Central memory CD4-positive, alpha-beta T cell (primary cell): ENCODE measurements around the gene TCEANC2.

Experiments used
- DNase-seq: peaks from one replicate; pipeline ENCODE4 v3.0.0; 2022

The TCEANC2 gene

DNA sequence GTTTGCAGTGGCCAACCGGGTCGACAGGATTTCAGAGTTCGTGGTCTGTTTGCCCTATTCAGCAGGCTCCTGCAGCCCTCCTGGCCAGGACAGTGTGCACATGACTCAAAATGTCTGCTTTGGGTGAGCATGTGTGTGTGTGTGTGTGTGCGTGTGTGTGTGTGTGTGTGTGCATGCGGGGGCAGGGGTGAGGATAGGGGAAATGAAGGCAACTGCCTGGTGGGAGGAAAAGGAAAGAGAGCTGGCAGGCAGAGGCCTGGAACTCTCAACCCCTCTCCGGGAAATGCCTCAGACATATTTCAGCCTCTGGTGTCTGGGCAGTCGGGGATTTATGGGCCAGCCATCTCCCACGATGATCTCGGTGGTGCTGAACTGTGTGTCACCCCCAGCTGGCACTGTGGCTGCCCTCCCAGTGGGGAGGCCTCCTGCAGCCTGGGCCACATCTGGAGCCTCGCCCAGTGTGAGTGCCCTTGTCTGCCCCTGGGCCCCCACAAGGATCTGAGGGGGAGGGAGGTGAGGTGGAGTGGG is 84.2 kb downstream of the TCEANC2 start:
- no peak for DNase-seq

DNA sequence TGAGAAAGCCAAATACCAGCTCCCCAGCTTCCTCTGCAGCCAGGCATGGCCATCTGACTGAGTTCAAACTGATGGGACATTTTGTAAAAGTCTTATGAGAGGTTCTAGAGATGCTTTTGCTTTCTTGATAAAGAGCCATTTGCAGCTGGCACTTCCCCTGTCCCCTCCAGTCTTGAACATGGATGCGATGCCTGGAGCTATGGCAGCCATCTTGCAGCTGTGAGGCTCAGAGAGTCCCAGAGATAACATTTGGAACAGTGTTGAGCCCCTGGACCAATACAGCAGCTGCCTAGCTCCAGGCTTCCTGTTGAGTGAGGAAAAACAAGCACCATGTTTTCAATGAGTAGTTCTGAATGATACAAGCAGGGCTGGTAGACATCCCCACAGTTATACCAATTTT is 85.6 kb downstream of the TCEANC2 start:
- no peak for DNase-seq

DNA sequence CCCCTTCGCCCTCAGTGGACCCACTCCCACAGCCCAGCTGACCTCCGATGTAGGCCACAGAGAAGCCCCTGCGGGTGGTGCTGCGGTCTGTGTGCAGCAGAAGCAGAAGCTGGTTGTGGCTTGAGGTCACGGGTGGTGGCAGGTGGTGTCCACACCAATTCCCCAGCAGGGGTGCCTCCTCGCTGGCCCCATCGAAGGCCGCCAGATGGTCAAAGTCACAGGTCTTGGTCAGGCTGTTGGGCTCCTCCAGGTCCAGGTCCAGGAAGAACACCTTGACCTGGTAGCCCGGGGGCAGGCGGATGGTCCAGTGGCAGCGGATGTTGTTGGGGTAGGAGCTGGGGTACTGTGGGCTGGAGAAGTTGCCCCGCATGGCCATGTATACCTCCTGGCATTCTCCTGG is 86.3 kb downstream of the TCEANC2 start:
- DNase-seq = no peak

DNA sequence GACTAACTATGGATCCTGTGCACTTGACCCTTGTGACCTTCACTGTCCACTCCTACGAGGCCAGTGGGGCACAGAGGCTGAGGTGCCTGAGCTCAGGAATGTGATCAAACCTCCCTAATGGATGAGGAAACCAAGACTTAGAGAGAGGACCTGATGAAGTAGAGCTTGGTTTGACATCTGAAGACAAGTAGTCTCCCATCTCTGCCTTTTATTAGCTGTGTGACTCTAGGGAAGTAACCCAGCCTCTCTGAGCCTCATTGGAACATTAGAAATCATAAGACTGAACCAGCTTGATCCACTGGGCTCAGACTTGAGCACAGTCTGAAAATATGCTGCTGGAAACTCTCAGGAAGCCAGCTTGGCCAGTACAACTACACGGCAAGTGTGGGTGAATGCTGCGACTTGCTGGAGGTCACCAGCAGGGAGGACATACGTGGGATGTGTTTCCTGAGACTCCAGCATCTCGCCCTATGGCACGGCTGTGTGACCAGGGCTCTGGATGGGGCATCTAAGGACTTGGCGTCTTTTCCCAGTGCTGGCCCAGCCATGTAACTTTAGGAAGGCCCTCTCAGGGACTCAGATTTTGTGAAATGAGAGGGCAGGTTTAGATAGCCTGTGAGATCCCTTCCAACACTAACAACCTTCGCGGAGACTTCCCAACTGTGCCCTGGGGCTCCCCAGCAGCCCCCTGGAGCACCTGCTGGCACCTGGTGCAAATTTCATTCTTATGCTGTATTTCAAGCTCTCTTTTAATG is 88.9 kb downstream of the TCEANC2 start:
- no peak for DNase-seq

DNA sequence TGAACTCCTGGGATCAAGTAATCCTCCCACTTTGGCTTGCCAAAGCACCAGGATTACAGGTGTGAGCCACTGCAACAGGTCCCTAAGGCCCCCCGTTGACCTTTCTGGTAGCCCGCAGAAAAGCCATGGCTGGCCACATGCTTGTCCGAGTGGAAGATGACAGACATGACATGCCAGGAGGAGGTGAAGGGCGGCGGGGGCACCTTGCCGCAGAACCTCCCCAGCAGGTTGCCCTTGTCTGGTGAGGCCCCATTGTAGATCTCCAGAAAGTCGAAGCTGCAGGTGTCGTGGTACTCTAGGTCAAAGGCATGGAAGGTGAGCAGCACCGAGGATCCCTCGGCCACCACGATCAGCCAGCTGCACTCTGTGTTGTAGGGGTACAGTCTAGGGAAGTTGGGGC is 91.0 kb downstream of the TCEANC2 start:
- no peak for DNase-seq

DNA sequence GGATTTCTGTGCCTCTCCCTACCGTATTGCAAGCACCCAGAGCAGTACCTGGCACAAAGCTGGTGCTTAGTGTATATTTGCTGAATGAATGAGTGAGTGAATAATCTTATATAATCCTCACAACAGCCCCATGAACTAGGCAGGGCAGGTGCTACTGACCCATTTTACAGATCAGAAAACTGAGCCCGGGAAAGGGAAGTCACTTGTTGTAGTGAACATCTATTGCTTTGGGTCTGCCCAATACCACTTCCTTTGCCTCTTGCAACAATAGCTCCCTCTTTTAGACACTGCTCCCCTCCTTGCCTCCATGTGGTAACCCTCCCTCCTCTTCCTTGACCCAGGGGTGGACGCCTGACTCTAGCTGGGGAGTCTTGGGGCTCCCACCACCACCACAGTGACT is 96.3 kb downstream of the TCEANC2 start:
- DNase-seq = no peak

DNA sequence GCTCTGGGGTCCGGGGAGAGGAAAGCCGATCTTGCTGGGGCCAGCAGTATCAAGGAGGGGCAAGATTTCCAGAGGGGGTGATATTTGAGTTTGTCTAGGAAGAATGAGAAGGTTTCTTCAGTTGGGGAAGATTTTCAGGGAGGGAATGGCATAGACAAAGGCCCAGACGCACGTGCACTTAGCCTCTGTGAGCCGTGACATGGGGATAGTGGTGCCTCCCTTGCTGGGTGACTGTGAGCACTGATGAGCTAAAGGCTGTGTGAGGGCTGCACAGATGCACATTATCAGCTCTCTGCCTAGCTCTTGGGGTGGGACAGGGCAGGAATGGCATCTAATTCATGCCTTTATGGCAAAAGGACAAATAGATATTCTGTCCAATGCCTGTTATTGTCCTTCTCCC is 97.6 kb downstream of the TCEANC2 start:
- DNase-seq = no peak

DNA sequence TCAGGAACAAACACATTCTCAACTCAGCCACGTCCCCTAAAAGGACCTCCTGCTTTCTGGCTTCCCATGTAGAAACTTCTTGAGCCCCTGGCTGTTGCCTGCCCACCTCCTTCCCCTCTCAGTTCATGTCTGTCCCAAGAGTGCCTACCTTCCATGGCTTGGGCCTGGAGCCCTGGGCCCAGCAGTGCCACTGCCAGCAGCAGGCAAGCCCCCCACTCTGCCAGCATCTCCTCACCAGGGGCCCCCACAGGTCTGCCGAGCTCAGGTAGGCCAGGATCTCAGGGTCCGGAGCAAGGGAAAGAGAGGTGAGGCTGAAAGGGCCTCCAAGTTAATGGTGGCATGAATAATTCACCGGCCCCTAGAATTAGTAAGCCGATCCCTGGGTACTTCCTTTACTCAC is 99.3 kb downstream of the TCEANC2 start, which contains the start of gene CDCP2:
Gene CDCP2, minus strand, starts transcription at position 305 of the 400 bp plus-strand sequence. Its CDS starts 78 bp downstream, at position 227.
- no peak for DNase-seq

DNA sequence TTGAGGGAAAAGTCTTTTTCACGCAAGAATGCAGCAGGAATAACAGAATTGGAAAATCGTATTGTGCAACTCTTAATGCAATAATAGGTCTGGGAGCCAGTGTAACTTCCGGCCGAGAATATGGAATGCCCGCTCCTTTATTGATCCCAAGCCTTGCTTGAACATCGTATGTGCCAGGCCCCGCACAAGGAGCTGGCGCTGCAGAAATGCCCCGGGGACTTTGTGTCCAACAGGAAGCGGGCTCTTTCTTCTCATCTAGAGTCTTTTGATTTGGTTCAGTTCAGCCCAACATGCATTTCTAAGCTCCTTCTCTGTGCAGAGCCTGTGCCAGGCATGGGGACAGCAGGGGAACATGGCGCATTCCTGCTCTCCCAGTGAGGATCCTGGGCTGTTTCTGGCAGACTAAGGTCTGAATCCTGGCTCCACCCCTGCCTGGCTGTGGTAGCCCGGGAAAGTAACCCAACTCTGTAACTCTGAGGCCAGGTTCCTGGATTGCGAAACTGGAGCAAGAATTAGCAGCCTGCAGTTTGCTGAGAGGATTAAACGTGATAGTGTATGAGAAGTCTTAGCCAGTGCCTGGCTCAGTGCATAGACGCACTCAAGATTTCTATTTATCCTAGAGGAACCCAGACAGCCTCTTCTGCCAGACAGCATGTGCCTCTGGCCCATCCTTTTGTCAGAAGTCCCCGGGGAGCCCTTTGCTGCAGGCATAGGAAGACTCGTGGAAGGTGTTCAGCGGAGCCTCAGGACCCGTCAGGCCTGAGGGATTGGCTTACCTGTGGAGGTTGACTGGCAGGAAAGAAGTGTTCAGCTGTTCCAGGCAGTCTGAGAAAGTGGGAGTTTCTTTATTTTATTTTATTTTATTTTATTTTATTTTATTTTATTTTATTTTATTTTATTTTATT is 100.4 kb downstream of the TCEANC2 start:
- DNase-seq = no peak
